CD4-positive, alpha-beta T cell treated with Interleukin-15 for 1 hour (primary cell): Measurements from ENCODE around the gene FOXP1.
"Not testable (repeated sequence)": the region's sequence is repeated elsewhere in the genome, so short reads cannot be mapped to it uniquely, and the experiment has no call there.

Experiments
- DNase-seq: peaks from one replicate; pipeline ENCODE4 v3.0.0-alpha.2; 2020

The FOXP1 gene

GRCh38 chr3:71356265-71356664 lies 227.3 kb downstream of the FOXP1 start:
- DNase-seq, result peak; percentile 51

GRCh38 chr3:71355862-71356261 lies 227.7 kb downstream of the FOXP1 start:
- no peak for DNase-seq

GRCh38 chr3:71355037-71355436 lies 228.5 kb downstream of the FOXP1 start:
- DNase-seq, result no peak

GRCh38 chr3:71351403-71352149 lies 232.0 kb downstream of the FOXP1 start:
- DNase-seq, result no peak

GRCh38 chr3:71350998-71351397 lies 232.5 kb downstream of the FOXP1 start:
- DNase-seq, result no peak

- no peak for DNase-seq
These were observed 234.7 kb downstream of the FOXP1 start for GRCh38 chr3:71348831-71349230.

GRCh38 chr3:71348001-71348632 lies 235.4 kb downstream of the FOXP1 start:
- no peak for DNase-seq

GRCh38 chr3:71346061-71346460 lies 237.5 kb downstream of the FOXP1 start:
- DNase-seq, result no peak

- DNase-seq, result no peak
These were observed 238.0 kb downstream of the FOXP1 start for GRCh38 chr3:71345429-71346040.

GRCh38 chr3:71341721-71342120 lies 241.8 kb downstream of the FOXP1 start:
- DNase-seq, result no peak

GRCh38 chr3:71339049-71339448 lies 244.5 kb downstream of the FOXP1 start:
- no peak for DNase-seq

GRCh38 chr3:71332813-71333212 lies 250.7 kb downstream of the FOXP1 start:
- DNase-seq, result no peak

GRCh38 chr3:71330909-71331308 lies 252.6 kb downstream of the FOXP1 start:
- DNase-seq, result no peak

GRCh38 chr3:71330505-71330904 lies 253.0 kb downstream of the FOXP1 start:
- DNase-seq, result no peak

GRCh38 chr3:71329817-71330216 lies 253.7 kb downstream of the FOXP1 start:
- no peak for DNase-seq

- no peak for DNase-seq
These were observed 254.6 kb downstream of the FOXP1 start for GRCh38 chr3:71328926-71329325.

GRCh38 chr3:71327936-71328335 lies 255.6 kb downstream of the FOXP1 start:
- DNase-seq, result no peak

GRCh38 chr3:71325715-71326114 lies 257.8 kb downstream of the FOXP1 start:
- no peak for DNase-seq

GRCh38 chr3:71324224-71324623 lies 259.3 kb downstream of the FOXP1 start:
- DNase-seq, result not testable (repeated sequence)

- no peak for DNase-seq
These were observed 260.0 kb downstream of the FOXP1 start for GRCh38 chr3:71323558-71323957.

GRCh38 chr3:71322154-71322553 lies 261.4 kb downstream of the FOXP1 start:
- no peak for DNase-seq

- no peak for DNase-seq
These were observed 263.8 kb downstream of the FOXP1 start for GRCh38 chr3:71319771-71320170.

- DNase-seq, result no peak
These were observed 265.1 kb downstream of the FOXP1 start for GRCh38 chr3:71318458-71318827.

- DNase-seq, result no peak
These were observed 265.6 kb downstream of the FOXP1 start for GRCh38 chr3:71317749-71318457.
